HG02588 (cell line): ENCODE measurements around the gene EPC1.
"Not testable (repeated sequence)": the region's sequence is repeated elsewhere in the genome, so short reads cannot be mapped to it uniquely, and the experiment has no call there.

ENCODE experiments used
- ATAC-seq: cut with Tn5 transposase; IDR thresholded peaks from one replicate; pipeline ENCODE4 v1.9.1; 2021; ENCODE audit warnings: mild to moderate bottlenecking, moderate library complexity; ENCODE audit not compliant: unreplicated experiment

Gene EPC1, protein sequence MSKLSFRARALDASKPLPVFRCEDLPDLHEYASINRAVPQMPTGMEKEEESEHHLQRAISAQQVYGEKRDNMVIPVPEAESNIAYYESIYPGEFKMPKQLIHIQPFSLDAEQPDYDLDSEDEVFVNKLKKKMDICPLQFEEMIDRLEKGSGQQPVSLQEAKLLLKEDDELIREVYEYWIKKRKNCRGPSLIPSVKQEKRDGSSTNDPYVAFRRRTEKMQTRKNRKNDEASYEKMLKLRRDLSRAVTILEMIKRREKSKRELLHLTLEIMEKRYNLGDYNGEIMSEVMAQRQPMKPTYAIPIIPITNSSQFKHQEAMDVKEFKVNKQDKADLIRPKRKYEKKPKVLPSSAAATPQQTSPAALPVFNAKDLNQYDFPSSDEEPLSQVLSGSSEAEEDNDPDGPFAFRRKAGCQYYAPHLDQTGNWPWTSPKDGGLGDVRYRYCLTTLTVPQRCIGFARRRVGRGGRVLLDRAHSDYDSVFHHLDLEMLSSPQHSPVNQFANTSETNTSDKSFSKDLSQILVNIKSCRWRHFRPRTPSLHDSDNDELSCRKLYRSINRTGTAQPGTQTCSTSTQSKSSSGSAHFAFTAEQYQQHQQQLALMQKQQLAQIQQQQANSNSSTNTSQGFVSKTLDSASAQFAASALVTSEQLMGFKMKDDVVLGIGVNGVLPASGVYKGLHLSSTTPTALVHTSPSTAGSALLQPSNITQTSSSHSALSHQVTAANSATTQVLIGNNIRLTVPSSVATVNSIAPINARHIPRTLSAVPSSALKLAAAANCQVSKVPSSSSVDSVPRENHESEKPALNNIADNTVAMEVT

DNA sequence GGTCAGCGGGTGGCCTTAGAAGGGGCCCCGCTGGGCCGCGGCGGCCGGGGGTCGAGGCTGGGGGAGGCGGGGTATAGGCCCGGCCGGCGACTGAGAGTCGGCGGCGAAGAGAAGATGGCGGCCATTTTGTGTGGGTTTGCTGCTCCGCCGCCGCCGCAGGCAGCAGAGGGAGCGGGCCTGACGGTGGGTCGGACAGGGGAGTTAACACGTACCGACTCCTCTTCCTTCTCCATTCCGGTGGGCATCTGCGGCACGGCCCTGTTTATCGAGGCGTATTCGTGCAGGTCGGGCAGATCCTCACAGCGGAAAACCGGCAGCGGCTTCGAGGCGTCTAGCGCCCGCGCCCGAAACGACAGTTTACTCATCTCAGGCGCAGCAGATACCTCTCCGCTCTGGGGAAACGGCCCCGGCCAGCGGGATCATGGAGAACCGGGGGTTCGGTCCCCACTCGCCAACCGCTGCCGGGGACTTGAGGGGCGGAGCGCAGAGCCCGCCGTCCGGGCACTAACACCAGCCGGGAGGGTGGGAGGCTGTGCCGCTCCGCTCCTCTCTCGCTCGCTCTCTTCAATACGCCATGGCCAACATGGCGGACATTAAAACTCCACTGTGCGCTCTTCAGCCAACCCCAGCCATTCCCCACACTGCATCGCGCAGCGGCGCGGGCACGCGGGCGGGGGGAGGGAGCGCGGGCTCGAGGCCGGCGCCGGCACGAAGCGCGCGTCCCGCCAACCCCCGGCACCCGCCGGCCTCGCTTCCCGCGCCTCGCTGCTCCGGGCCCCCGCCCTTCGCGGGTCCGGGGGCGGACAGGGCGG is at the start of gene EPC1:
Gene EPC1 (minus strand): TSS at position 608 of the 812 bp plus-strand sequence. CDS start 243 bp downstream, at position 365.
- ATAC-seq, result peak; percentile 62

DNA sequence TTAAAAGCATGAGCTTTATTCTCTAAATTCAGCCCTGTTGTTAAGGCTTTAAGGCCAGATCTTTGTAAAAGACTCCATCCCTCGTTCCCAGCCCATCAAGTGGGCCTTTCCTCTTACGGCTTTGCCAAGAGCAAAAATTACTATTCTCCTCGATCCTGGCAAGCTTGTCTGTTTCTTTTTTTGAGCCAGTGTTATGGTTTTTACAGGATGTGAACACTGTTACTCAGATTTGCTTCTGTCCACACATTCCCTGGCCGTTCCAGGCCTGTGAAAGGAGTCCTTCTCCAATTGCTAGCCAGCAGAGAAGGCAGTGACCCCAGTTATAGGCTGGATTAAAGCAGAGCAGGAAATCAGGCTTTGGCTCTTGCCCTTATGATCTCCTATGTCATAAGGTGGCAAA is 47.0 kb upstream of the EPC1 start:
- ATAC-seq, result no peak

DNA sequence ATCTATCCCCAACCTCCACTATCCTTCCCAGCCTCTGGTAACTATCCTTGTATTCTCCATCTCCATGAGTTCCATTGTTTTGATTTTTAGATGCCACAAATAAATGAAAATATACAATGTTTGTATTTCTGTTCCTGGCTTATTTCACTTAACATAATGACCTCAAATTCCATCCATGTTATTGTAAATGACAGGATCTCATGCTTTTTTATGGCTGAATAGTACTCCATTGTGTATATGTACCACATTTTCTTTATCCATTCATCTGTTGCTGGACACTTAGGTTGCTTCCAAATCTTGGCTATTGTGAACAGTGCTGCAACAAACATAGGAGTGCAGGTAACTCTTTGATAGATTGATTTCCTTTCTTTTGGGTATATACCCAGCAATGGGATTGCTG is 45.3 kb upstream of the EPC1 start:
- ATAC-seq, result not testable (repeated sequence)

DNA sequence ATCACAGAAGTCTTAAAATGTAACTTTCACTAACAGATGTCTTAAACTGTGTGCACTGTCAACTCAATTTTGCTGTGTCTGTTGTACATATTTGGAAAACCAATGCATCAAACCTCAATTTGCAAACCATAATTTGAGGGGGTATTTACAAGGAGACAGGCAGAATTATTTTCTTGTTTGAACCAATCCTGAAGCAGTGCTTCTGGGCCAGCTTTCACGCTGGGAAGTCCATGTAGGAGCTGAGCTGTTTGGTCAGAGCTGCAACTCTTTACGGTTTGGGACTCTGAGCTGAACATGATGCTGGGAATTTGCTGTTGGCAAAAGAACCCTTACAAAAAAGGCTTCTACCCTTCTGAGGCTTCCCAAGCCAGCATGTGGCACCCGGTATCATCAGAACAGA is 43.2 kb upstream of the EPC1 start:
- no peak for ATAC-seq

DNA sequence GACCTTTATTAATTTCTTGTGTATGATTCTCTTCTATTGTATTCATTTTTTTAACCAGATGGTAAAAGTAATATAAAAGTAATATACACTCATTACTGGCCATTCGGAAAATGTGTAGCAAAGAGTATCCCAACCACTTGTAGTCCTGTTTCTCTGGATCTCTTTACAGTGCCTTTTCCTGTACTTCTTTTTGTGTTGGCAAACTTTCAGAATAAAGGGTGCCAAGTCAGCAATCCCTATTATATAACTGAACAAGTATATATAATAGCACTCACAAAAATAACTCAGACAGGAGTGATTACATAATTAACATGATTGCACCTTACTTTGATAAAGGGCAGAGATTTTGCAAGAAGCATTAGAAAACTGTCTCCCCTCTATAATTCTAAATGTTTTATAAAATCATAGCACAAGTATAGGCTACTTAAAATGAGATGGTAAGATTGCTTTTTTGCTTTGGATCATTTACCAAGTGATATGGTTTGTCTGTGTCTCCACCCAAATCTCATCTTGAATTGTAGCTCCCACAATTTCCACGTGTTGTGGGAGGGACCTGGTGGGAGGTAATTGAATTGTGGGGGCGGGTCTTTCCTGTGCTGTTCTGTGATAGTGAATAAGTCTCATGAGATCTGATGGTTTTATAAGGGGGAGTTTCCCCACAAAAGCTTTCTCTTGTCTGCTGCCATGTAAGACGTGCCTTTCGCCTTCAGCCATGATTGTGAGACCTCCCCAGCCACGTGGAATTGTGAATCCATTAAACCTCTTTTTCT is 41.5 kb upstream of the EPC1 start:
- ATAC-seq, result no peak

DNA sequence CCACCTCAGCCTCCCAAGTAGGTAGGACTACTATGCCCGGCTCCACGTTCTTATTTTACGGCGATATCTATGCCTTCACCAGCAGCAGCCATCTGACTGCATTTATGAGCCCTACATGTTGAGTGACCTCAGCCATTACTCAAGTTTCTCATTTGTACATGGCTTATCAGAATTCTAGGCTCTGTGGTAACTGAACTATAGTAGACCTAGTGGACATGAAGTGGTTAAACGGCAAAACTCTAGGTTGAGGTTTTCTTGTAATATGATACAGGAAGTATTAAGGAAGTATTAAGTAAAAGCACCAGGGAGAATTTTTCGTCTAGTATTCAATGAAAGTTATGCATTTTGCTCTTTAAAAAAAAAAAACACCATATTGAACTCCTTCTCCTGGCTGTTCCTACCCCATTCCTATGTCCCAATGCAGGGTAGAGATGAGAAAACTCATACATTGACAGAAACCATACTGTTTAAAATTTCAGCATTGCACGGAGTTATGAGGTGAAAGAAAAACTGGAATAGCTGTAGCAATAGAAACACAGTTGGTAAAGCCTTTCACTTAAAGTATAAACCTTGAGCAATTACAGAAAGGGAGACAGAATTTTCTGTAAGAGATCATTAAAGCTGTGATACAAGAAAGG is 39.8 kb upstream of the EPC1 start:
- ATAC-seq, result no peak

DNA sequence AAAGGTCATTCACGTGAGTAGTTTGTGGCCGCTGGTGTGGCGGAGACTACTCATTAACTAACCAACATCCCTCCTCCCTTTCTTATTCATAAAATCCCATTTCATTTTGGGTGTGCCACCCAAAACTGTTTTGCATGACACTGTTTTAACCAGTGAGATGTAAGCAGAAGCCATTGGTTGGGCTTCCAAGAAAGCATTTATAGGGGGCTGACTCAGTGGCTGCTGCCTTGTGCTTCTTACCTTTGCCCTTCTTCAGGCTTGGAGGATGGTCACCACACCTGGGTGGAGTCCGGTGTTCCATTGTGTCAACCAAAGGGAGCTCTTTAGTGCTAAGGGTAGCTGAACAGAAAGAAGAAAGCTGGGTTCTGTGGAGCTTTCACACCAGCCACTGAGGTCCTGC is 37.2 kb upstream of the EPC1 start:
- no peak for ATAC-seq

DNA sequence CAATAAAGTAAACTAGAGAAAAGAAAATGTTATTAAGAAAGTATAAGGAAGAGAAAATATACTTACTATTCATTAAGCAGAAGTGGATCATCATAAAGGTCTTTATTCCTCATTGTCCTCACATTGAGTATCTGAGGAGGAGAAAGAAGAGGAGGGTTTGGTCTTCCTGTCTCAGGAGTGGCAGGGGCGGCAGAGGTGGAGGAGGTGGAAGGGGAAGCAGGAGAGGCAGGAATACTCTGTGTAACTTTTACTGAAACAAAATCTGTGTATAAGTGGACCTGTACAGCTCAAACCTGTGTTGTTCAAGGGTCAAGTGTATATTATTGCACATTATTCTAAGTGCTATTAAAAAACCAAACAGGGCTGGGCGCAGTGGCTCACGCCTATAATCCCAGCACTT is 34.2 kb upstream of the EPC1 start:
- no peak for ATAC-seq

DNA sequence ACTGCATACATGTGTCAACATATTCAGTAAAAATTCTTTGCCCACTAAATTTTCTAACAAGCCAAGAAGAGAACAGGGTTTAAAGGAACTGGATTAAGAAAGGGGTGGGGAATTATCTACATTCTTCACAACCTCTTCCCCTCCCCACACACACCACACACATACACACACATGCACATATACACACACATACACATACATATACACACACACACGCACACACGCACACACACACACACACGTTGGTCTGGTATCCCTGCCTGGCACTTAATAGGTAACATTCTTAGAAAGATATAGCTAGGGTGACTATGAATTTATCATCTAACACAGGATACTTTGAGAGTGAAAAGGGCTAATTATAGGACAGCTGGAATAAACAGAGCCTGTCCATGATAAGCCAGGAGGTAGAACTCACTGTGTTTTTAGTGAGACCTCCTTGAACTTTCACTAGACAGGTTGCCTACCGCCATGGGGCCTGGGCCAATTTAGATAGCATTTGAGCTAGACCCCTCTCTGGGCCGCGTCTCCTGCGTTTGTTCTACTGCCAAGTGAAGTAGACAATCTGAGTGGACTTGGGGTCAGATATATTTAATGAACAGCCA is 33.1 kb upstream of the EPC1 start:
- no peak for ATAC-seq

DNA sequence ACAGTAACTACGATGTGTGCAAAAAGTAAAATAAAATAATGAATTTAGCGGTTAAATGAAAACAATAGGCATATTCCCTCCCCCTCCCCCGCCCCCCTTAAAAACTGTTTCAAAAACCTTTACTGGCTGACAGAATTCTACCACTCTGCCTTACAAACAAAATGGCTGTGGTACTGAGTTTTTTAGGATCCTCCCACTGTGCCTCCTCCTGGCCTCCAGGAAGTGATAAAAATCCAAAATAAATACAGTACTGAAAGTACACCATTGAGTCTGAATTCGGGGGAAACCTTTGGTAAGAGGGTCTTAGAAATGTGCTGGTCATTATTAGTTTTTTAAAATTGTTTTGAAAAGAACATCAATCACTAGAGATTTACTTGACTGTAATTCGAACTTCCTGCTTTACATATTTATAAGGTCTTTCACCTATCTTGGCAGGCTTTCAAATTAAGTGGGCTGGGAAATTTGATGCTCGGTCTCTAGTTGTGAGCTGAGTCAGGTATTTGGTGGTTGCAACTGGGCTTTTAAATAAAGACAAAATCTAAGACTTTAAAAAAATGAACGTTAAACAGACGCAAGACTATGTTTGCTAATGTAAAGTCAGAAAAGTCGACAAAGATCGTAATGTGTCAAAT is 32.5 kb upstream of the EPC1 start:
- peak; percentile 36 for ATAC-seq

DNA sequence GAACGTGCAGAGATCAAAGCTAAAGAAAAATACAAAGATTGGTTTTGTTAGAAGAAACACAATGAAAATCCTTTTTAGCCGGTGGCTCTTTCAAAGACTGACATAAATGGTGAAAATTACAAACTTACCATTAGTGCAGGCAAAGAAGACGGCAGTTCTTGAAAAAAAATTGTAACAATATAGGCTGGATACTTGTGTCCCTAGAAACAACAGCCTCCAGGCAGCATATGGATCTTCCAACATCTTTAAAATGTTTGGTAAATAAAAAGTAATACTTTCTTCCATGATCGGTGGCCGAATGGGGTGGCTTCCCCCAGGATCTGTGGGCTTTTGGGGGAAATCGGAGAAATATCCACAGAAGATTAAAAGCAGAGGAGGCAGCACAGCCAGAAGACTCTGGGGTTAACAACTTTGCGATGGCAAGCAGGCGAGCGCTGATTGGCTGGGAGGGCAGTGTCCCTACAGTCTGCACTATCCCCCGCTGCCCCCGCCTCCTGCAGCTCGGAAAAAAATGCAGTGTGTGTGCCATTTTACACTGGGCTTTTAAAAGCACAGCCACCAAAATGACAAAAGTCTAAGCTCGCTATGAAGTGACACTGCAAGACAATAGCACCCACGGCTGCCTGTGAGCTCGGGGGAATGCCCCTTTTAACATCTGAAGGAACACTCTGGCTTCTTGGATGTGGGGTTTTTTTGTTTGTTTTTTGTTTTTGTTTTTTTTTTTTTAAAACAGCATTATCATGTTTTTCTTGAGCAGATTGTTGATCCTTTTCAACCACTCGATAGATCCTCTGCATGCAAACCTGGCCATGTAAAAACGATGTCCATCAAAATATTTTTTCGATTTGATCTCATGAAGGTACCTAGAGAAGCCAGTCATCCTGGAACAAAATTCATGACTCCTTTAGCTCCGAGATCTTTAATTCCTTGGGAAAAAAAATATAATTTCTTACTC is 31.7 kb upstream of the EPC1 start:
- ATAC-seq, result peak; percentile 91

DNA sequence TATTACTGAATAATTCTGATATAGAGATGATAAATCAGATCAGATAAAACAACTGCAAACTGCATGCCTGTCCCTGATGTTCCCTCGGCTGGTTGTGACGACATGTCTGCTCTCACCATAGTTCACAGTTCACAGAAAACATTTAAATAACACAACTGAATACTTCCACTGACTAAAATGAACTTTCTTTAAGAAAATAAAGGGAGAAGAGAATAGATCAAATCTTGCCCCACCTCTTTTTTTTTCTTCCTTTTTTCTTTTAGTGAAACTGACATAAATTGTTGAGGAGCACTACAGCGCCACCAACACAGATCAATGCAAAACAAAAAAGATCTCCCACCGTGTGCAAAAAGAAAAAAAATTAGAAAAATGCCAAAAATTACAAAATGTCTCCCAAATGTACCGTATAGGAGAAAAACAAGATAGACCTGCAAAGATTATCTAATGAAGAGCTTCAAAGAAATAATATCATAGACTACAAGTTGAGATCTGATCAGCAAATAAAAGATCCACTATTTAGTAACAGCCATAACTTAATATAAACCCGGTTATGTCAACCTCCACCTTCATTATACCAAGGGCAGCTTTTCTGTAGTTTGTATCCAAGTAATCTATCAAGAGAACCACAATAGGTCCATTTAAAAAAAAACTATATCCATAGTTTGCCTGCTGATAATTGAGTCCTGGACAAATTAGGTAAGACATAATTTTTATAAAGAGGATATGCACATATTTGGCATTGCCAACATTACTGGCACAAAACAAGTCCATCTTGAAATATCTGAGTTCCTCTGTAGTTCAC is 30.7 kb upstream of the EPC1 start:
- ATAC-seq, result no peak

DNA sequence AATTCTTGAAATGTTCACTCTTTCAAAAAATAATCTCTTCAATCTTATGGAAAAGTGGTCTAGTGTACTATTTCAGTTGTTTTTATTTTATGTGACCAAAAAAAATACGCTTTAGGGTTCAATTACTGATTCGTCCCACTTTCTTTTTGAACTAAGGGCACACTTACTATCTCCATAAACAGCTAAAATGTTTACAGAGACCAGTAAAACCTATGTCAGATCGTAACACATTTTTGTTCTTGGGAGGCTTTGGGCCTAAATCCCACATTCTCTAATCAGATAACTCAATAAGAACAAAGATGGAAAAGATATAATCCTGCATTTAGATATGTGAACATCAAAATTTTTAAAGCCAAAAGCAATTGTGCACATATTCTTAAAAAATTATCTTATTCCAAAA is 29.8 kb upstream of the EPC1 start:
- ATAC-seq, result no peak

DNA sequence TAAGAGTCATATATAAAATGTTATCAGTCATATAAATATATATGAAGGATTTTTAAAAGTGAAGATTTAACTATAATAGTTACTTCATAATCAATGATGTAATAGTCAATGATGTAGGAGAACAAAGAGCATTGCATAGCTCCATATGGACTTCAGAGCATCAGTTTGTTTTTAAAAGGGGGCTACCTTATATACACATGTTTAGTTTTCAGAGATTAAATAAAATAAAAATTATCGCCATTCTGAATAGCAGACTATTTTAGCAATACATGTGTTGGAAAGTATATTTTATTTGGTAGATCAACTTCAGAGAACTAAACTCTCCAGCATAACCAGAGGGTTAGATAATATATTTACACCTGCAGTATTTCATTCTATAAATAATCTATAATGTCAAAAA is 29.1 kb upstream of the EPC1 start:
- ATAC-seq, result no peak

DNA sequence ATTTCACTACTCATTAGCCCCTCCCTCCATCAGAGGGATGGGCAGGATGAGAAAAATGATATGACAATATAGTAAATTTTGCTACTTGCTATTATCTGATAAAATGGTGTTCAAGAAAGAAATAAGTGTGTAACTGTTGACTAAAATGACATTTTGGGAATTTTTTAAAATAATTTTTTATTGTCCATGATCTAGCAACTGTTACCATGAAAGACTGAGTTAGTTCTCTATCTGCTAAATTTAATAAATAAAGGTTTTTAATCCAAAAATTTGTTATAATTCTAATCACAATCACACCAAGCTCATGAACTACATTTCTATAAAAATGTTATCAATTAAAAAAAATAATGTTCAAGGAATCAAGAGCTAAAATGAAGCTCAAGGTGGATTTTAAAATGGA is 28.7 kb upstream of the EPC1 start:
- no peak for ATAC-seq

DNA sequence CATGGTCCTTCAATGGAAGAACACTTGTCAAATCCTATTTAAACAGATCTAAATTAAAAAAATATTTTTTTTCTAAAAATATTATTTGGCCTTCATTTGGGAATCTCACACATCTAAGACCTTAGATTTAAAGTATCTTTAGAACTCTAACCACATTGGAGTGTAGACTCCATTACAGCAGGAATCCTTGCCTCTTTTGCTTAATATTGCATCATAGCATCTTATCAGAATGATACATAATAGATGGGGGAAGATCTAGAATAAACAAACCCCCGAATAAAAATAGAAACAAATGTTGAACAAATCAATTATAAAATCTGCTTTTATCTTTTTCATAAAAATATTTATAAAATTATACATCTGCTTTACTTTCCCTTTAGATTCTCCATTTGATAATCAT is 27.6 kb upstream of the EPC1 start:
- no peak for ATAC-seq

DNA sequence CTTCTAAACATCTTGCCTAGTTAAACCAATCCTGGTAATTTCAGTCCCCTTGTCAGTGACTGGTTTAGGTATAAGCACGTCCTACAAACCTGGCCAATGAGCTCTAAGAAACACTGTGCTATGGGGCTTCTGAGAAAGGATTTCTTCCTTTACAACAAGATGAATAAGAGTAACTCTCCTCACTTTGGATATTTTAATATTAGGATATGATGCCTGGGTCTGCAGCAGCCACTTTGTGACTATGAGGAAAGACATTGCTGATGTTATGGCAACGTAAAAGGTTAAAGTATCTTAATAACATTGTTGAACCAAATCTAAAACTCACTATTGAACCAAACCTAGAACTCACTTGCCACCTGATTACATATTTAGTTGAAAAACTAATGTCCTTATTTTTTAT is 26.5 kb upstream of the EPC1 start:
- no peak for ATAC-seq
